NCI-H226 (cell line): ENCODE results near the gene SLC33A1.

Experiments
- DNase-seq: peaks from one replicate; pipeline ENCODE4 v3.0.0-alpha.2; 2015

Gene SLC33A1

GRCh38 chr3:155790272-155790925 is 63.8 kb downstream of the SLC33A1 start:
- DNase-seq, result no peak

- no peak for DNase-seq
Observed at GRCh38 chr3:155785662-155786295, 68.4 kb downstream of the SLC33A1 start.

- no peak for DNase-seq
Observed at GRCh38 chr3:155782390-155782953, 71.8 kb downstream of the SLC33A1 start.

- no peak for DNase-seq
Observed at GRCh38 chr3:155780291-155780690, 73.9 kb downstream of the SLC33A1 start.

GRCh38 chr3:155778462-155778861 is 75.8 kb downstream of the SLC33A1 start:
- no peak for DNase-seq

GRCh38 chr3:155772801-155773200 is 81.4 kb downstream of the SLC33A1 start:
- DNase-seq, result no peak

- no peak for DNase-seq
Observed at GRCh38 chr3:155771126-155771525, 83.1 kb downstream of the SLC33A1 start.
